ENCODE data around the gene HOXD11. TPM values are rescaled to one million over a fixed set of nuclear protein-coding genes. Genes with fewer than 3 reads are reported as not detected.

HOXD11 gene
- total RNA-seq, 2 experiments from 2014 or later: not detected

GRCh38 chr2:176110415-176111308 lies 3.6 kb downstream of the HOXD11 start:
- no TSS peak for BruUV-seq (replicated peaks)
- Histone ChIP-seq H3K79me2 (ENCODE audit: insufficient read depth, low read depth, low read length) (no peaks in the 10 kb centered on the region), H3K9me2 (ENCODE audit: insufficient read depth, low read length) (no peaks in the 10 kb centered on the region), H3K4me3 (ENCODE audit: low read depth, low read length, poor library complexity, severe bottlenecking) (no peak overlapping the region), H4K20me1 (ENCODE audit: insufficient read depth, low read length) (no peaks in the 10 kb centered on the region), H3K27ac (ENCODE audit: low read depth, low read length, poor library complexity, severe bottlenecking) (no peak overlapping the region), H2AFZ (ENCODE audit: low read length) (no peak overlapping the region), H3K36me3 (ENCODE audit: insufficient read depth, low read length) (no peaks in the 10 kb centered on the region), H3K4me2 (ENCODE audit: low read length) (no peak overlapping the region), H3K9me3 (ENCODE audit: low read length) (no peaks in the 10 kb centered on the region), H3K4me1 (ENCODE audit: insufficient read depth, low read length, poor library complexity, severe bottlenecking) (no peaks in the 10 kb centered on the region)
- POLR2A ChIA-PET: interaction anchor here (0.6 kb wide), 3 partner anchors 129 to 803 kb away, joined by 3 read pairs; no protein-coding TSS in a partner anchor
- no peak for DNase-seq (ENCODE audit: low spot score)
- TF ChIP-seq EZH2phosphoT487 (IDR thresholded peaks at IDR 0.05; ENCODE audit: borderline replicate concordance, low read depth, low read length): no peak
- TF ChIP-seq CTCF (conservative IDR thresholded peaks at IDR 0.05; ENCODE audit: low read length): no peak
- CTCF ChIA-PET (ENCODE audit: unreplicated experiment): no interaction called here
- intact Hi-C loops (cut with micrococcal nuclease; ENCODE audit: unreplicated experiment): no loop called here

- ChIA-PET CTCF (ENCODE audit: unreplicated experiment) (no interaction called here), POLR2A (interaction anchor here (0.6 kb wide), 1 partner anchor 128 kb away, joined by 3 read pairs; no protein-coding TSS in a partner anchor)
- BruUV-seq (replicated peaks): no TSS peak
- Histone ChIP-seq H3K4me2 (ENCODE audit: low read length) (no peak overlapping the region), H3K27ac (ENCODE audit: low read depth, low read length, poor library complexity, severe bottlenecking) (no peak overlapping the region), H4K20me1 (ENCODE audit: insufficient read depth, low read length) (no peaks in the 10 kb centered on the region), H3K79me2 (ENCODE audit: insufficient read depth, low read depth, low read length) (no peaks in the 10 kb centered on the region), H3K4me3 (ENCODE audit: low read depth, low read length, poor library complexity, severe bottlenecking) (no peak overlapping the region), H2AFZ (ENCODE audit: low read length) (no peak overlapping the region), H3K9me3 (ENCODE audit: low read length) (no peaks in the 10 kb centered on the region), H3K9me2 (ENCODE audit: insufficient read depth, low read length) (no peaks in the 10 kb centered on the region), H3K36me3 (ENCODE audit: insufficient read depth, low read length) (no peaks in the 10 kb centered on the region), H3K4me1 (ENCODE audit: insufficient read depth, low read length, poor library complexity, severe bottlenecking) (no peaks in the 10 kb centered on the region)
- peak; percentile 36 for DNase-seq (ENCODE audit: low spot score)
- intact Hi-C loops (cut with micrococcal nuclease; ENCODE audit: unreplicated experiment): no loop called here
- TF ChIP-seq CTCF (conservative IDR thresholded peaks at IDR 0.05; ENCODE audit: low read length): peak; percentile 79
- TF ChIP-seq EZH2phosphoT487 (IDR thresholded peaks at IDR 0.05; ENCODE audit: borderline replicate concordance, low read depth, low read length): no peak
Measured at GRCh38 chr2:176111309-176111663, 4.2 kb downstream of the HOXD11 start.

DNA sequence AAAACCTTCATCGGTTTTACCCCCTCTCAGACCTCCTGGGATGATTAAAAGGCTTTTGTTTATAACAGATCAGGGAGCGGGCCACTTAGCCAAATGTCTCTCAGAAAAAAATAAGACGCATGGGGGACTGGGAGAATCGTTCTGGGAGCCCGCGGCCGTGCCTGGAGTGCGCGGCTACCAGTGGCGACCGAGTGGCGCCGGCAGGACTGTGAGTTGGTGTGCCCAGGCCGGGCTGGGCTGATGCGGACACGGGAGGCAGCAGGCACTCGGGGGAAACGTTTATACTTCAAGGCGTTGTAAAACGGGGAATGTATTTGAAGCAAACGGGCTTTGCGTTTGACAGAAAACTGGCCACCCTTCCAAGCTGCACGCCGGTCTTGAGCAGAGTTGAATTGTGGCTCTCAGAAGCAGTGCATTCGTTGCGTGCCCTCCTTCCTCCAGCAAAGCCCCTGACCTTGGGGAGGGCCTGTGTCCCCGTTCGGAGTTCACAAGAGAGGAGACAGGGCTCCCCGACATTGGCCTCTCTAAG lies 4.8 kb downstream of the HOXD11 start:
- no peak overlapping the region for H3K4me3 ChIP-seq (ENCODE audit: low read depth, low read length, poor library complexity, severe bottlenecking)
- ChIA-PET CTCF (ENCODE audit: unreplicated experiment) (no interaction called here), POLR2A (no interaction called here)
- H3K9me2 ChIP-seq (ENCODE audit: insufficient read depth, low read length): no peaks in the 10 kb centered on the region
- H3K4me1 ChIP-seq (ENCODE audit: insufficient read depth, low read length, poor library complexity, severe bottlenecking): no peaks in the 10 kb centered on the region
- TF ChIP-seq CTCF (conservative IDR thresholded peaks at IDR 0.05; ENCODE audit: low read length): no peak
- TF ChIP-seq EZH2phosphoT487 (IDR thresholded peaks at IDR 0.05; ENCODE audit: borderline replicate concordance, low read depth, low read length): no peak
- H4K20me1 ChIP-seq (ENCODE audit: insufficient read depth, low read length): no peaks in the 10 kb centered on the region
- no peaks in the 10 kb centered on the region for H3K79me2 ChIP-seq (ENCODE audit: insufficient read depth, low read depth, low read length)
- no peak overlapping the region for H3K27ac ChIP-seq (ENCODE audit: low read depth, low read length, poor library complexity, severe bottlenecking)
- no peaks in the 10 kb centered on the region for H3K9me3 ChIP-seq (ENCODE audit: low read length)
- no peak for DNase-seq (ENCODE audit: low spot score)
- intact Hi-C loops (cut with micrococcal nuclease; ENCODE audit: unreplicated experiment): no loop called here
- no TSS peak for BruUV-seq (replicated peaks)
- no peak overlapping the region for H3K4me2 ChIP-seq (ENCODE audit: low read length)
- no peaks in the 10 kb centered on the region for H3K36me3 ChIP-seq (ENCODE audit: insufficient read depth, low read length)
- no peak overlapping the region for H2AFZ ChIP-seq (ENCODE audit: low read length)
